Measurements from ENCODE around the gene RAC3. TPM values are rescaled to one million over a fixed set of nuclear protein-coding genes. Genes with fewer than 3 reads are reported as not detected.

The RAC3 gene
- polyA plus RNA-seq, 1 donor (not counting 4 experiments of a cell fraction or from before 2014, with no cell fraction given): 12.3 TPM

DNA sequence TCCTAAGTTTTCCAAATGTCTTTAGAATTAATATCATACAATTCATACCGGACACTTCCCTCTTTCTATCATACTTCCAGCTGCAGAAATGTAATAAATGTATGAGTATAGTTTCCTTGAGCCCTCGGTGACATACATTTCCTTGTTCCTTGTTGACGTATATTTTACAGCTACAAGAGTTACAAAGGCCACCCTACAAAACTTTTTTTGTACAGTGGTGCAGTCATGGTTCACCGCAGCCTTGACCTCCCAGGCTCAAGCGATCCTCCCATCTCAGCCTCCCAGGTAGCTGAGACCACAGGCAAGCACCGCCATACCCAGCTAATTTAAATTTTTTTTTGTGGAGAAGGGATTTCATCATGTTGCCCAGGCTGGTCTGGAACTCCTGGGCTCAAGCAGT is 41.3 kb downstream of the RAC3 start:
- H3K9me3 ChIP-seq (ENCODE audit: control insufficient read depth, low read depth, low read length): no peaks in the 10 kb centered on the region
- H3K4me1 ChIP-seq (ENCODE audit: control insufficient read depth, extremely low read depth, insufficient read depth, low read length): no peaks in the 10 kb centered on the region
- H3K4me2 ChIP-seq (ENCODE audit: control insufficient read depth, extremely low read depth, insufficient read depth, low read depth, low read length): no peak overlapping the region
- no peaks in the 10 kb centered on the region for H4K20me1 ChIP-seq (ENCODE audit: control insufficient read depth, extremely low read depth, insufficient read depth, low read length)
- no peaks in the 10 kb centered on the region for H3K79me2 ChIP-seq (ENCODE audit: control insufficient read depth, insufficient read depth, low read length)
- H3K27ac ChIP-seq (ENCODE audit: control insufficient read depth, insufficient read depth, low read length): no peak overlapping the region
- H3K9me1 ChIP-seq (ENCODE audit: control insufficient read depth, extremely low read depth, insufficient read depth, low read length): no peaks in the 10 kb centered on the region
- no peak overlapping the region for H2AFZ ChIP-seq (ENCODE audit: control insufficient read depth, low read length)
- H3K9ac ChIP-seq (ENCODE audit: control insufficient read depth, extremely low read depth, insufficient read depth, low read length): no peak overlapping the region
- DNase-seq (ENCODE audit: low read depth, low spot score): no peak
- TF ChIP-seq EZH2 (IDR thresholded peaks at IDR 0.05; ENCODE audit: low read length) (no peak), CTCF (optimal IDR thresholded peaks at IDR 0.05 in 1 of 3, IDR thresholded peaks at IDR 0.05 in 1 of 3, conservative IDR thresholded peaks at IDR 0.05 in 1 of 3; ENCODE audit: extremely low read depth in 1 of 3, insufficient read depth in 2 of 3, low read length in 3 of 3) (no peak)
- H3K27me3 ChIP-seq (ENCODE audit: control insufficient read depth, extremely low read depth, insufficient read depth, low read length): no peaks in the 10 kb centered on the region
- no peak for FAIRE-seq
- dilution Hi-C loops (cut with MboI; ENCODE audit: extremely low pct_ligation_motif_present, low sequenced_read_pairs): no loop called here
- H3K4me3 ChIP-seq (ENCODE audit: control insufficient read depth in 2 of 3, extremely low read depth in 1 of 3, insufficient read depth in 2 of 3, low read depth in 1 of 3, low read length in 3 of 3): no peak overlapping the region
- H3K36me3 ChIP-seq (ENCODE audit: control insufficient read depth in 2 of 2, extremely low read depth in 1 of 2, insufficient read depth in 2 of 2, low read length in 2 of 2): peaks cover 1 to 4% of the 10 kb centered on the region in 2 experiments

DNA sequence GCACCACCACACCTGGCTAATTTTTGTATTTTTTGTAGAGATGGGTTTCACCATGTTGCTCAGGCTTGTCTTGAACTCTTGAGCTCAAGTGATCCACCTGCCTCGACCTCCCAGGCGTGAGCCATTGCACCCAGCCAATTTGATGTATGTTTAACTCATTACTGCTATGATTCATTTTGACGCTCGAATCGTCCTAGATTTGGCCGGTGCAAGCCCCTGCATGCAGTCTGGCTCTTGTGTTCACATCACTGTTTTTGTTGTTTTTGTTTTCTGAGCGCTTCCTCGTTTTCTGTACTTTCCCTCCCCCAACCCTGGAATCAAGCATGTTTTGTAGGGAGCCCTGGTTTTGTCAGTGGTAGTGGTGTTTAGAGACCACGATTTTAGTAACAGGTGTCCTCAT is 42.0 kb downstream of the RAC3 start:
- no peak overlapping the region for H3K4me2 ChIP-seq (ENCODE audit: control insufficient read depth, extremely low read depth, insufficient read depth, low read depth, low read length)
- no peak overlapping the region for H3K4me3 ChIP-seq (ENCODE audit: control insufficient read depth in 2 of 3, extremely low read depth in 1 of 3, insufficient read depth in 2 of 3, low read depth in 1 of 3, low read length in 3 of 3)
- no peak overlapping the region for H3K27ac ChIP-seq (ENCODE audit: control insufficient read depth, insufficient read depth, low read length)
- no peak overlapping the region for H2AFZ ChIP-seq (ENCODE audit: control insufficient read depth, low read length)
- H3K9me1 ChIP-seq (ENCODE audit: control insufficient read depth, extremely low read depth, insufficient read depth, low read length): no peaks in the 10 kb centered on the region
- no peaks in the 10 kb centered on the region for H3K4me1 ChIP-seq (ENCODE audit: control insufficient read depth, extremely low read depth, insufficient read depth, low read length)
- DNase-seq (ENCODE audit: low read depth, low spot score) (no peak), FAIRE-seq (no peak)
- TF ChIP-seq CTCF (optimal IDR thresholded peaks at IDR 0.05 in 1 of 3, IDR thresholded peaks at IDR 0.05 in 1 of 3, conservative IDR thresholded peaks at IDR 0.05 in 1 of 3; ENCODE audit: extremely low read depth in 1 of 3, insufficient read depth in 2 of 3, low read length in 3 of 3) (no peak), EZH2 (IDR thresholded peaks at IDR 0.05; ENCODE audit: low read length) (no peak)
- H3K9ac ChIP-seq (ENCODE audit: control insufficient read depth, extremely low read depth, insufficient read depth, low read length): no peak overlapping the region
- dilution Hi-C loops (cut with MboI; ENCODE audit: extremely low pct_ligation_motif_present, low sequenced_read_pairs): no loop called here
- H3K36me3 ChIP-seq (ENCODE audit: control insufficient read depth in 2 of 2, extremely low read depth in 1 of 2, insufficient read depth in 2 of 2, low read length in 2 of 2): peaks cover 6 to 7% of the 10 kb centered on the region in 2 experiments
- H3K79me2 ChIP-seq (ENCODE audit: control insufficient read depth, insufficient read depth, low read length): no peaks in the 10 kb centered on the region
- H3K9me3 ChIP-seq (ENCODE audit: control insufficient read depth, low read depth, low read length): no peaks in the 10 kb centered on the region
- no peaks in the 10 kb centered on the region for H4K20me1 ChIP-seq (ENCODE audit: control insufficient read depth, extremely low read depth, insufficient read depth, low read length)
- H3K27me3 ChIP-seq (ENCODE audit: control insufficient read depth, extremely low read depth, insufficient read depth, low read length): no peaks in the 10 kb centered on the region
